Stimulated activated CD4-positive, alpha-beta T cell treated with anti-CD3 and anti-CD28 coated beads, Interleukin-4, amount 100 ng/mL, for 48 hours (primary cell): ENCODE measurements around the gene SPOCK1.

Experiments
- DNase-seq, 2 donors: peaks; one replicate each; pipeline ENCODE4 v3.0.0-alpha.2; 2020; ENCODE audit warnings: low read depth in 2 of 2

SPOCK1 gene

GRCh38 chr5:137195483-137195882, 303.6 kb downstream of the SPOCK1 start:
- no peak for DNase-seq

- no peak for DNase-seq
These were observed 304.8 kb downstream of the SPOCK1 start for GRCh38 chr5:137194300-137194699.

GRCh38 chr5:137192293-137192743, 306.8 kb downstream of the SPOCK1 start:
- DNase-seq, result no peak

GRCh38 chr5:137191179-137191578, 307.9 kb downstream of the SPOCK1 start:
- no peak for DNase-seq

GRCh38 chr5:137190441-137190840, 308.7 kb downstream of the SPOCK1 start:
- no peak for DNase-seq

- DNase-seq, result no peak
These were observed 309.1 kb downstream of the SPOCK1 start for GRCh38 chr5:137190031-137190430.

GRCh38 chr5:137188566-137188965, 310.6 kb downstream of the SPOCK1 start:
- DNase-seq, result no peak

GRCh38 chr5:137186759-137187461, 312.2 kb downstream of the SPOCK1 start:
- no peak for DNase-seq

- DNase-seq, result no peak
These were observed 313.9 kb downstream of the SPOCK1 start for GRCh38 chr5:137185193-137185592.

- DNase-seq, result no peak
These were observed 314.4 kb downstream of the SPOCK1 start for GRCh38 chr5:137184734-137185133.

GRCh38 chr5:137182576-137182975, 316.6 kb downstream of the SPOCK1 start:
- DNase-seq, result no peak

- no peak for DNase-seq
These were observed 317.5 kb downstream of the SPOCK1 start for GRCh38 chr5:137181667-137182066.

- DNase-seq, result no peak
These were observed 319.9 kb downstream of the SPOCK1 start for GRCh38 chr5:137179203-137179602.

- no peak for DNase-seq
These were observed 322.5 kb downstream of the SPOCK1 start for GRCh38 chr5:137176609-137177008.

GRCh38 chr5:137176126-137176525, 323.0 kb downstream of the SPOCK1 start:
- no peak for DNase-seq

- DNase-seq, result no peak
These were observed 324.9 kb downstream of the SPOCK1 start for GRCh38 chr5:137174196-137174595.

GRCh38 chr5:137172258-137172657, 326.9 kb downstream of the SPOCK1 start:
- DNase-seq, result no peak

- no peak for DNase-seq
These were observed 331.9 kb downstream of the SPOCK1 start for GRCh38 chr5:137167187-137167586.

- no peak for DNase-seq
These were observed 334.2 kb downstream of the SPOCK1 start for GRCh38 chr5:137164961-137165360.

GRCh38 chr5:137164536-137164935, 334.6 kb downstream of the SPOCK1 start:
- DNase-seq, result no peak

GRCh38 chr5:137158691-137159090, 340.4 kb downstream of the SPOCK1 start:
- DNase-seq, result no peak

- no peak for DNase-seq
These were observed 342.9 kb downstream of the SPOCK1 start for GRCh38 chr5:137156180-137156579.

- no peak for DNase-seq
These were observed 343.7 kb downstream of the SPOCK1 start for GRCh38 chr5:137155261-137156000.
